GM12873 (cell line): ENCODE measurements around the gene TUNAR.

ENCODE experiments used
- CTCF ChIP-seq: IDR thresholded peaks from 2 replicates; pipeline ENCODE4 v1.5.1; 2012; ENCODE audit warnings: low read depth, mild to moderate bottlenecking, moderate library complexity, low read length, control low read depth; ENCODE audit not compliant: insufficient read depth; ENCODE audit errors: missing control alignments

Gene TUNAR

GRCh38 chr14:95871531-95871930, 5.1 kb upstream of the TUNAR start:
- no peak for TF ChIP-seq CTCF

- TF ChIP-seq CTCF: no peak
Measured at GRCh38 chr14:95872777-95873176, 3.9 kb upstream of the TUNAR start.

- no peak for TF ChIP-seq CTCF
Measured at GRCh38 chr14:95875831-95876760, 536 bp upstream of the TUNAR start.

- TF ChIP-seq CTCF: no peak
Measured at GRCh38 chr14:95877633-95878032, 1.0 kb downstream of the TUNAR start.

- TF ChIP-seq CTCF: no peak
Measured at GRCh38 chr14:95884377-95884776, 7.7 kb downstream of the TUNAR start.

GRCh38 chr14:95885278-95885677, 8.6 kb downstream of the TUNAR start:
- no peak for TF ChIP-seq CTCF

- TF ChIP-seq CTCF: no peak
Measured at GRCh38 chr14:95885866-95886265, 9.2 kb downstream of the TUNAR start.
